ENCODE measurements around the gene ACAP2.

DNA sequence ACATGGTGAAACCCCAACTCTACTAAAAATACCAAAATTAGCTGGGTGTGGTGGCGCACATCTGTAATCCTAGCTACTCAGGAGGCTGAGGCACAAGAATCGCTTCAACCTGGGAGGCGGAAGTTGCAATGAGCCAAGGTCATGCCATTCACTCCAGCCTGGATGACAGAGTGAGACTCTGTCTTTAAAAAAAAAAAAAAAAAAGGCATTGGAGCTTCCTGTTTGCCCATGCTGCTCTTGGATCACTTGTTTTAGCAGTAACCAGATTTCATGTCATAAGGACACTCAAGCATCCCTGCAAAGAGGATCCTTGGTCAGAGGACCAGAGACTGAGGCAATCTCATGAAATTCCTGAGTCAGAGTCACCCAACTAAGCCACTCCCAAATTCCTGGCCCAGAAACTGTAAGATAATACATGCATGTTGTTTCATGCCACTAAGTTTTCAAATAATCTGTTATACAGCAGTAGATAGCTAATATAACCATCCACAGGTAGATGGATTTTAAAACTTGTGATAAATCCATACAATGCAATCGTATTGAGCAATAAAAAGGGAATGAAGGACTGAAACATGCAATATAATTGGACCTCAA, 89.8 kb downstream of the ACAP2 start:
- TF ChIP-seq POLR2AphosphoS5 (IDR thresholded peaks at IDR 0.05; ENCODE audit: low read depth): no peak
- TF ChIP-seq CTCF (IDR thresholded peaks at IDR 0.05; ENCODE audit: insufficient read depth, low read length): no peak
- TF ChIP-seq REST (IDR thresholded peaks at IDR 0.05; ENCODE audit: insufficient replicate concordance, low read depth): no peak
- no peak for TF ChIP-seq SPI1 (IDR thresholded peaks at IDR 0.05; ENCODE audit: borderline replicate concordance, low read depth)
